GM19099 (cell line): ENCODE data around the gene TACC2.

Source experiments
- POLR2A ChIP-seq: IDR thresholded peaks from 3 replicates; pipeline ENCODE4 v1.6.1; 2011; ENCODE audit warnings: low read depth; ENCODE audit not compliant: insufficient read length; ENCODE audit errors: extremely low read depth

The TACC2 gene

GRCh38 chr10:122040786-122041185, 51.8 kb downstream of the TACC2 start:
- TF ChIP-seq POLR2A, result no peak

DNA sequence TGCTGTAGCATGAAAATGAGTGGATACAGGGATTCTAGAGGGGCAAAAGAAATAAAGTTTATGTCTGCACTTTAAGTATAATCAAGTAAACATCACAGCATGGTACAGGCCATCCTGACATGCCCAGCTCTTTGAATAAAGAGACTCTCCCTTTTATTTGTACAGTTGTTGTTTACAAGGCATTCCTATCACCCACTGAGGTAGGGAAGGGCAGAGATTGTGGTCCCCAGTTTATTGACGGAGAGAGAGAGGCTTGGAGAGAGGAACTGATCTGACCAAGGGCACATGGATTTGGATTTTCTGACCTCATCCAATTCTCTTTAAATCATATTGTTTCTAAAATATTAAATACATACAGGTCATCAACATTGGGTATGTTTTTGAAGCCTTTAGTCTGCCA, 53.9 kb downstream of the TACC2 start:
- no peak for TF ChIP-seq POLR2A

- TF ChIP-seq POLR2A, result no peak
Measured at GRCh38 chr10:122044045-122044661, 55.2 kb downstream of the TACC2 start.

DNA sequence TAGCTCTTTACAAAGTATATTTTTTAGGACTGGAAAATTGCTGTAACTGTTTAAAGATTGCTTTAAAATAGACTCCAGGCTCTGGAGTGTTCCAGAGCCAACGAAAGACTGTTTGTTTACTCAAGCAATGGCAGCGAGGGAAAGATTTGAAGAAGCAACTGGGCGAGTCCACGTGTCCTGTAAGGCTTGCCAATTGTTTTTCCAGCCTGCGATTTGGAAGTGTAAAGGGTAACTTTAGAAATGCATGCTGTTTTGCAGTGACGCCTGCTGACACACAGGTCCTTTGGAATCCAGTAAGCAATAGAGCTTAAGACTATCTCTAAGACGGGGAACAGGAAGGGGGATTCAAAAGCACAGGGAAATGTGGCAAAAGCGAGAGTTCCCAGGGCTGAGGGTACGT, 55.8 kb downstream of the TACC2 start:
- TF ChIP-seq POLR2A, result no peak

GRCh38 chr10:122045212-122045611, 56.2 kb downstream of the TACC2 start:
- no peak for TF ChIP-seq POLR2A

- no peak for TF ChIP-seq POLR2A
Measured at GRCh38 chr10:122047560-122047959, 58.6 kb downstream of the TACC2 start.

DNA sequence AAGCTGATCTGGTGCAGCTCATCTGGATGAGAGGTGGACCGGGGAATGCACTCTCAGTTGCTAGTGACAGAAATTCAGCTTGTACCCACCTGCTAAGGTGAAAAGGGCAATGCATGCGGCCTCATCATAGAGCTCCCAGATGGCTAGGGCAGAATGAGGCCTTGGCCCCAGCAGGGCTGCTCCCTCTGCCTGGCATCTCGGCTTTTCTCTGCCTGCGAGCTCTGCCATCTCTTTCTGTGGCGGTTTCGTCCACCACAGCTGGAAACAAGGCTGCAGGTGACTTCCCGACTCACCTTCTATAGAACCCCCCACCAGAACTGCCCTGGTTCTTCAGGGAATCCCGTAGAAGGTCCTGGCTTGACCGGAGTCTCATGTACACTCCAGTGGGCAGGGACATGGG, 60.1 kb downstream of the TACC2 start:
- no peak for TF ChIP-seq POLR2A

DNA sequence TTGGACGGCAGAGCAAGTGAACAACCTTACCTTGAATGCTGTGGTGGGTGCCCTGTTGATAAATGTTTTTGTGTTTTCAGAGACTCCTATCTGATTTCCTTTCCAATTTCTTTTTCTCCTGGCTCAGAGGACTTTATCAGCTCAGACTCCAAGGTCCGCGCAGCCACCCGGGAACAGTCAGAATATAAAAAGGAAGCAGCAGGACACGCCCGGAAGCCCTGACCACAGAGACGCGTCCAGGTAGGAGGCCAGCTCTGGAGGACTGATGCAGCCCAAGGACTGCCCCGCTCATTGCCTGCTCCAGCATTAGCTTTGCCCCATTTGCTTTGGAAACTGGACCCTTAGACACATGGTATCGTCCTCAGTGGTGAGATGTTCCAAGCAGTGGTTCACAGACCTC, 61.3 kb downstream of the TACC2 start:
- TF ChIP-seq POLR2A, result no peak

GRCh38 chr10:122050811-122051210, 61.8 kb downstream of the TACC2 start:
- no peak for TF ChIP-seq POLR2A

GRCh38 chr10:122051609-122052385, 62.8 kb downstream of the TACC2 start:
- no peak for TF ChIP-seq POLR2A

- TF ChIP-seq POLR2A, result no peak
Measured at GRCh38 chr10:122052701-122053100, 63.7 kb downstream of the TACC2 start.

DNA sequence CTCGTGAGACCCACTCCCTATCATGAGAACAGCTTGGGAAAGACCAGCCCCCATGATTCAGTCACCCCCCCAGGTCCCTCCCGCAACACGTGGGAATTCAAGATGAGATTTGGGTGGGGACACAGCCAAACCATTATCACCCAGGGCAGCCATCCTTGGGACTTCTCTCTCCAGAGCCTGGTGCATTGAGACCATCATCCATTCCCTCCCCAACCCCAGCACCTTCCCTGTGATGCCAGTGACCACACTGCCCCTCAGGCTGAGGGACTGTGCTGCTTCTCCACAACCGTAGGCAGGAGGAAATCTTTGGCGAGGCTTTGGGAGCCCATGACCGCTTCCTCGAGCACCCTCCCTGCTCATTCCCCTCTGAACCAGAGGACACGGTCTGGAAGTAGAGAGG, 64.4 kb downstream of the TACC2 start:
- no peak for TF ChIP-seq POLR2A

DNA sequence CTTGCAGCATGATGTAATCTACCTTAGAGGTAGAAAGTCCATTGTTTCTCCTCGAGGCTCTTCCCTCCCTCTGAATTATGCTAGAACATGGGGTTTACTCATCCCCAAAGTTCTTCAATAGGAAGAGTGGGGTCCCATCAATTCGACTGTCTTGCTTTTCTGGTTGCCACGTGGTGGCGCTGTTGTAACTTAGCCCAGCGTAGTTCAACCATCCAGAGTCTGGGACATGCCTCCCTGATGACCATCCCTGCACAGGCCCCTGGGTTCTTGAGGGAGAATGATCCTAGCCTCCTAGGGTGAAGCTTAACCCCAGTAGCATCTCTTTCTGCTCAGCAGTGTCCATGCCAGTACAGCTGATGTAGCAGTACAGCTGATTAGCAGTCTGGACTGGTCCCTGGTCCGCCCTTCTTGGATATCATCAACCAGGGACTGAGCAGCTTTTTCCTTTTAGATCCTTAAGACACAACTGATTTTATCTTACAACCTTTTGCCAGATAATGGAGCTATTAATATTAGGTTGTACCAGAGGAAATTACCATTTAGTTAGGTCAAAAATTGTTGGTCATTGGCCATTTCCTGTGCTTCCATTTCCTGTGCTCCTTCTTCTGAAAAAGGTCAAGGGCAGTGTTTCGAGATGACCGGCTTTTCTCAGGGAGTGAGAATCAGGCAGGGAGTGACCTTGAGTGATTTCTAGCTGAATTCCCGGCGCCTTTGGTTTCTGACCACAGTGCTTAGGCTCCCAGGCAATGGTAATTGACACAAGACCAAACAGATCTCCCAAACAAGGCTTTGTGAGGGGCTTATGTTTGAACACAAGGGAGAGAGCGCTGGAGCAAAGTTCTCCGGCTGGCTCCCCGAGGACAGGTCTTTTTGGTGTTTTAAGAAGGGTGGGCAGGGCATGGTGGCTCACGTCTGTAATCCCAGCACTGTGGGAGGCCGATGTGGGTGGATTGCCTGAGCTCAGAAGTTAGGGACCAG, 65.4 kb downstream of the TACC2 start:
- TF ChIP-seq POLR2A, result no peak

GRCh38 chr10:122055252-122055651, 66.3 kb downstream of the TACC2 start:
- no peak for TF ChIP-seq POLR2A

GRCh38 chr10:122056431-122057094, 67.6 kb downstream of the TACC2 start:
- TF ChIP-seq POLR2A, result no peak
